SK-N-SH (cell line): ENCODE data around the gene PLIN1. TPM values are rescaled to one million over a fixed set of nuclear protein-coding genes. Genes with fewer than 3 reads are reported as not detected.

Source experiments
- CTCF ChIA-PET: fragments of 300-600, 350-600 bp; formaldehyde crosslinking; extraction: SDS; loops from one replicate; lab custom pipeline; 2021; lab: Yijun Ruan, JAX
- POLR2A ChIA-PET: fragments of 350-600 bp; sonication (Branson Sonifier 250); formaldehyde crosslinking; extraction: SDS; loops from one replicate; lab custom pipeline; 2020; ENCODE audit warnings: antibody characterized with exemption, inconsistent platforms; lab: Yijun Ruan, JAX
- DNase-seq: peaks from one replicate; pipeline ENCODE4 v3.0.0; 2012
- H2AFZ ChIP-seq: fragments of 200-600 bp; sonication (generic); 2 replicates; pipeline ENCODE4 v1.8.1; 2016; ENCODE audit warnings: antibody characterized with exemption, mild to moderate bottlenecking, low read depth
- H3F3A ChIP-seq: fragments of 200-600 bp; sonication (generic); replicated peaks from 2 replicates; pipeline ENCODE3; 2016; ENCODE audit warnings: antibody characterized with exemption, mild to moderate bottlenecking; ENCODE audit not compliant: insufficient read depth
- H3K27ac ChIP-seq, 2 experiments: fragments of 200-500 bp in 1 of 2; fragments of 200-600 bp in 1 of 2; sonication (Bioruptor generic) in 1 of 2; sonication (generic), shearing (Covaris generic) in 1 of 2; 2 replicates each; pipeline versions ENCODE4 v1.5.1 to v1.6.1; 2014 to 2016; ENCODE audit warnings: low read depth in 2 of 2, inconsistent platforms in 1 of 2, low read length in 1 of 2, mild to moderate bottlenecking in 1 of 2, mixed read lengths in 1 of 2
- H3K27me3 ChIP-seq: fragments of 200-600 bp; sonication (generic), shearing (Covaris generic); 2 replicates; pipeline ENCODE4 v1.6.1; 2016; ENCODE audit warnings: mixed run types; ENCODE audit not compliant: insufficient read depth
- H3K36me3 ChIP-seq, 2 experiments: fragments of 200-500 bp in 1 of 2; fragments of 200-600 bp in 1 of 2; sonication (Bioruptor generic) in 1 of 2; sonication (generic) in 1 of 2; replicated peaks in 1 of 2; 2 replicates each; pipeline versions ENCODE3 to v1.5.1; 2014 to 2016; ENCODE audit warnings: low read length in 1 of 2, mild to moderate bottlenecking in 1 of 2; ENCODE audit not compliant: insufficient read depth in 2 of 2, control insufficient read depth in 1 of 2
- H3K4me1 ChIP-seq, 2 experiments: fragments of 200-500 bp in 1 of 2; fragments of 200-600 bp in 1 of 2; sonication (Bioruptor generic) in 1 of 2; sonication (generic), shearing (Covaris generic) in 1 of 2; 2 replicates each; pipeline versions ENCODE4 v1.5.1 to v1.6.1; 2014 to 2016; ENCODE audit warnings: low read depth in 1 of 2, low read length in 1 of 2, mixed run types in 1 of 2; ENCODE audit not compliant: insufficient read depth in 2 of 2, control insufficient read depth in 1 of 2
- H3K4me2 ChIP-seq: fragments of 200-600 bp; sonication (generic), shearing (Covaris generic); 2 replicates; pipeline ENCODE4 v1.6.1; 2017; ENCODE audit warnings: mixed run types
- H3K4me3 ChIP-seq, 2 experiments: fragments of 200-500 bp in 1 of 2; fragments of 200-600 bp in 1 of 2; sonication (Bioruptor generic) in 1 of 2; sonication (generic), shearing (Covaris generic) in 1 of 2; 2 replicates each; pipeline versions ENCODE4 v1.5.1 to v1.8.1; 2014 to 2016; ENCODE audit warnings: low read depth in 2 of 2, inconsistent platforms in 1 of 2, low read length in 1 of 2, mild to moderate bottlenecking in 1 of 2, mixed read lengths in 1 of 2, moderate library complexity in 1 of 2
- H3K79me2 ChIP-seq: fragments of 200-600 bp; sonication (generic); 2 replicates; pipeline ENCODE4 v1.8.1; 2017; ENCODE audit warnings: mild to moderate bottlenecking; ENCODE audit not compliant: insufficient read depth
- H3K9ac ChIP-seq: fragments of 200-600 bp; sonication (generic); 2 replicates; pipeline ENCODE4 v1.6.1; 2017; ENCODE audit warnings: mixed run types
- H3K9me2 ChIP-seq: fragments of 200-600 bp; sonication (generic); 2 replicates; pipeline ENCODE4 v1.6.1; 2017; ENCODE audit warnings: mixed run types
- H3K9me3 ChIP-seq: fragments of 200-600 bp; sonication (generic); 2 replicates; pipeline ENCODE4 v1.6.1; 2017; ENCODE audit warnings: mixed run types, mild to moderate bottlenecking, moderate library complexity
- H4K20me1 ChIP-seq: fragments of 200-600 bp; sonication (generic); 2 replicates; pipeline ENCODE4 v1.6.1; 2017; ENCODE audit warnings: mild to moderate bottlenecking, mixed run types; ENCODE audit not compliant: insufficient read depth
- EP300 ChIP-seq, 2 experiments: IDR thresholded peaks; 2 replicates each; pipeline versions ENCODE4 v1.4.0 to v1.6.1; 2012; ENCODE audit warnings: borderline replicate concordance in 1 of 2, low read depth in 1 of 2, low read length in 1 of 2
- FOXM1 ChIP-seq: IDR thresholded peaks from 2 replicates; pipeline ENCODE4 v1.4.0; 2012; ENCODE audit warnings: low read depth, mild to moderate bottlenecking
- JUND ChIP-seq: IDR thresholded peaks from 2 replicates; pipeline ENCODE4 v1.4.0; 2012
- MEF2A ChIP-seq: IDR thresholded peaks from 2 replicates; pipeline ENCODE4 v1.4.0; 2012; ENCODE audit warnings: low read depth, borderline replicate concordance
- NFIC ChIP-seq: IDR thresholded peaks from 2 replicates; pipeline ENCODE4 v1.4.0; 2012; ENCODE audit warnings: borderline replicate concordance
- PBX3 ChIP-seq: IDR thresholded peaks from 2 replicates; pipeline ENCODE4; 2012
- POLR2AphosphoS5 ChIP-seq: IDR thresholded peaks from 2 replicates; pipeline ENCODE4 v1.6.1; 2012; ENCODE audit warnings: low read depth, low read length
- RFX5 ChIP-seq: IDR thresholded peaks from 2 replicates; pipeline ENCODE4 v1.6.1; 2012; ENCODE audit warnings: mild to moderate bottlenecking, improper control_type of control experiment, low read length
- SIN3A ChIP-seq: IDR thresholded peaks from 2 replicates; pipeline ENCODE4 v1.6.1; 2012; ENCODE audit warnings: low read depth, mild to moderate bottlenecking, low read length, moderate library complexity, borderline replicate concordance
- TCF12 ChIP-seq: IDR thresholded peaks from 2 replicates; pipeline ENCODE4 v1.4.0; 2012
- TEAD4 ChIP-seq: IDR thresholded peaks from 2 replicates; pipeline ENCODE4 v1.4.0; 2012; ENCODE audit warnings: mild to moderate bottlenecking, borderline replicate concordance; ENCODE audit not compliant: insufficient read depth
- WGBS: methylation state at CpG from one replicate; pipeline ENCODE4 v1.1.6; 2017; ENCODE audit warnings: low lambda C conversion rate; 5-methylcytosine and 5-hydroxymethylcytosine counted together
- polyA plus RNA-seq, 3 experiments: library from polyadenylated mRNA; depleted of rRNA; stranded (reverse); fragments of >200 nt; gene quantifications; 2 replicates each; pipeline ENCODE4 v1.2.3, GENCODE V29; 2012
- TF ChIP-seq, protein P1 (sequence below): IDR thresholded peaks from 2 replicates; pipeline ENCODE4 v1.4.0; 2012; ENCODE audit warnings: low read depth
- TF ChIP-seq, protein P2 (sequence below): fragments of 150-350 bp; IDR thresholded peaks from 2 replicates; pipeline ENCODE4 v1.6.1; 2016; ENCODE audit warnings: mild to moderate bottlenecking, low read depth, low read length

PLIN1 gene
- polyA plus RNA-seq, 1 of the 3 experiments (the other 2 are of a cell fraction): 0.08 TPM

DNA sequence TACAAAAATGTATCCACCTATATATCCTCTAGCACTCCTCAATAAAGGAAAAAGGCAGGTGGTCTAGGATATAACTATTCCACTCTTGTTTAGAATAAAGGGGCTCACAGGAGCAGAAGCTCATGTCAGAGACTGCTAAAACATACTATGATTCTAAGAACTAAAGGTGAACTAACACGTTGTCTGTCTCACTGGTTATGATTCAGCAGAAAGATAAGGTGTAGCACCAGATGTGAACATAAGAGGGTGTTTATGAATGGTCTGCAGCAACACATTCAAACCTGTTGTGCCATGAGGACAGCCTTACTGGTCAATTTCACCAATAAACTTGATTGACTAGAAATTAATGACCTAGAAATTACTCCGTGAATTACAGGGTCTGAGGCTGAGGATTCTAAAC, 6.8 kb upstream of the PLIN1 start (continued):
- TF ChIP-seq, protein P1, sequence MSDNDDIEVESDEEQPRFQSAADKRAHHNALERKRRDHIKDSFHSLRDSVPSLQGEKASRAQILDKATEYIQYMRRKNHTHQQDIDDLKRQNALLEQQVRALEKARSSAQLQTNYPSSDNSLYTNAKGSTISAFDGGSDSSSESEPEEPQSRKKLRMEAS: no peak
- TF ChIP-seq EP300 (IDR thresholded peaks at IDR 0.05; ENCODE audit: borderline replicate concordance in 1 of 2, low read depth in 1 of 2, low read length in 1 of 2): no peak
- no peak for TF ChIP-seq RFX5
- TF ChIP-seq, all 33 proteins: peak for 0

GRCh38 chr15:89681146-89681545, 2.0 kb upstream of the PLIN1 start:
- H2AFZ ChIP-seq: no peak overlapping the region
- ChIA-PET POLR2A (no interaction called here), CTCF (interaction anchor here (1.2 to 1.4 kb wide), 2 partner anchors 8 to 324 kb away, joined by 3 to 7 read pairs; no protein-coding TSS in a partner anchor)
- peaks cover 0 to 5% of the 10 kb centered on the region in 2 experiments; a peak in 1 of 4 replicates for H3K4me1 ChIP-seq
- H4K20me1 ChIP-seq: no peaks in the 10 kb centered on the region
- H3K4me2 ChIP-seq: no peak overlapping the region
- H3K79me2 ChIP-seq: no peaks in the 10 kb centered on the region
- peaks cover 9% of the 10 kb centered on the region for H3F3A ChIP-seq
- WGBS: 78% methylated on average over 2 of the region's 2 CpGs
- no peak overlapping the region for H3K4me3 ChIP-seq
- TF ChIP-seq PBX3 (no peak), FOXM1 (no peak), TCF12 (no peak)
- TF ChIP-seq, protein P2, sequence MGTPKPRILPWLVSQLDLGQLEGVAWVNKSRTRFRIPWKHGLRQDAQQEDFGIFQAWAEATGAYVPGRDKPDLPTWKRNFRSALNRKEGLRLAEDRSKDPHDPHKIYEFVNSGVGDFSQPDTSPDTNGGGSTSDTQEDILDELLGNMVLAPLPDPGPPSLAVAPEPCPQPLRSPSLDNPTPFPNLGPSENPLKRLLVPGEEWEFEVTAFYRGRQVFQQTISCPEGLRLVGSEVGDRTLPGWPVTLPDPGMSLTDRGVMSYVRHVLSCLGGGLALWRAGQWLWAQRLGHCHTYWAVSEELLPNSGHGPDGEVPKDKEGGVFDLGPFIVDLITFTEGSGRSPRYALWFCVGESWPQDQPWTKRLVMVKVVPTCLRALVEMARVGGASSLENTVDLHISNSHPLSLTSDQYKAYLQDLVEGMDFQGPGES: no peak
- no peaks in the 10 kb centered on the region for H3K9me3 ChIP-seq
- no peak overlapping the region for H3K27ac ChIP-seq
- no peak overlapping the region for H3K9ac ChIP-seq
- H3K36me3 ChIP-seq: peaks cover 10 to 15% of the 10 kb centered on the region in 2 experiments
- no peaks in the 10 kb centered on the region for H3K27me3 ChIP-seq
- H3K9me2 ChIP-seq: no peaks in the 10 kb centered on the region
- no peak for DNase-seq

DNA sequence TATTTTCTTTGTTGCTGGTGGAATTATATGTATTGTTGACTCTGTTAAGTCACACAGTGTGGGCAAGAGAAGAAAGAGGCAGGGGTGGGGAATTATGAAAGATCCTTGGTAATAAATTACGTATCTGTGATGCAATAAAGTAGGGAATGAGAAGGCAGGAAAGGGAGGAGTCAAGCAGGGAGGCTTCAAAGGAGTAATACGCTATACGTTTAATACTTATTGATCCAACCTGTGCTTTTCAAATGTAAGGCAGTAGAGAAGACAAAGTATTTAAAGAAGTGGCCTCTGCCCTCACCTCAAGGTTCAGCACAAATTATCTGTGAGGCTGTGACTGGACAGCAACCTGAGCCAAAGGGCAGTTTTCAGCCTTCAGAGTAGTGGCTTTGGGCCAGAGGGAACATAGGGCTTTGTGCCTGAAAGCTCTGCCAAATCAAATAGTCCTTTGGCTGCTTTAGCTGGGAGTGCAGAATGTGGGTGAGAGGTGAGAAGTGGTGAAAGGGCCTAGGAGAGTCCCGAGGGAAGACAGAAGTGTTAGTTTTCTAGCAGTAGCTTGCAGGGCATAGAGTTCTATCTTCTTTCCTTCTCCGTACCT, 1.2 kb upstream of the PLIN1 start:
- peaks cover 0 to 5% of the 10 kb centered on the region in 2 experiments; a peak in 1 of 4 replicates for H3K4me1 ChIP-seq
- H3K9me2 ChIP-seq: no peaks in the 10 kb centered on the region
- H3K4me2 ChIP-seq: 0 out of 2 replicates have a peak overlapping the region, but pooled peaks have one; percentile 1
- peaks cover 7 to 15% of the 10 kb centered on the region in 2 experiments for H3K36me3 ChIP-seq
- CTCF ChIA-PET: interaction anchor here (1.2 to 1.8 kb wide), 3 partner anchors 7 to 323 kb away, joined by 3 to 7 read pairs (median 5); no protein-coding TSS in a partner anchor
- TF ChIP-seq JUND (no peak), SIN3A (no peak), TEAD4 (no peak), NFIC (no peak), POLR2AphosphoS5 (no peak), MEF2A (no peak)
- TF ChIP-seq, protein P1: no peak
- TF ChIP-seq, all 33 proteins: peak for 0
- Histone ChIP-seq H3K9ac (no peak overlapping the region), H3K27ac (no peak overlapping the region), H4K20me1 (no peaks in the 10 kb centered on the region), H2AFZ (no peak overlapping the region), H3K79me2 (no peaks in the 10 kb centered on the region), H3K9me3 (no peaks in the 10 kb centered on the region), H3K27me3 (no peaks in the 10 kb centered on the region), H3F3A (peaks cover 9% of the 10 kb centered on the region), H3K4me3 (no peak overlapping the region)
- DNase-seq: no peak
- 67% methylated on average over 5 of the region's 5 CpGs for WGBS
- POLR2A ChIA-PET: no interaction called here
